WTC11 (cell line): ENCODE measurements around the gene IGLL1. TPM values are rescaled to one million over a fixed set of nuclear protein-coding genes. Genes with fewer than 3 reads are reported as not detected.

ENCODE experiments used
- ATAC-seq: fragments of 200-7000 bp; cut with Tn5 transposase; 2 replicates; pipeline ENCODE4 v1.10.0; 2021; ENCODE audit warnings: mild to moderate bottlenecking, moderate library complexity
- CTCF ChIA-PET: fragments of 300-600 bp; sonication (Branson Sonifier 250); formaldehyde crosslinking; loops from one replicate; lab custom pipeline; 2021; ENCODE audit warnings: antibody characterized with exemption; lab: Charles Lee
- POLR2A ChIA-PET: fragments of 350-600 bp; sonication (Branson Sonifier 250); formaldehyde crosslinking; loops from one replicate; lab custom pipeline; 2021; ENCODE audit warnings: antibody characterized with exemption; lab: Charles Lee
- DNase-seq: peaks from one replicate; pipeline ENCODE4 v3.0.0; 2021; ENCODE audit warnings: low spot score
- H3K27ac Mint-ChIP-seq: 2 replicates; pipeline ENCODE4 v1.8.0; 2021; ENCODE audit warnings: mixed read lengths
- H3K27me3 Mint-ChIP-seq: 2 replicates; pipeline ENCODE4 v1.8.0; 2021; ENCODE audit warnings: low read depth, mild to moderate bottlenecking, moderate library complexity, mixed read lengths
- H3K36me3 Mint-ChIP-seq: 2 replicates; pipeline ENCODE4 v1.8.0; 2021; ENCODE audit warnings: mixed read lengths
- H3K4me1 Mint-ChIP-seq: 2 replicates; pipeline ENCODE4 v1.8.0; 2022; ENCODE audit warnings: mixed read lengths
- H3K4me3 Mint-ChIP-seq: 2 replicates; pipeline ENCODE4 v1.8.0; 2021; ENCODE audit warnings: mild to moderate bottlenecking, moderate library complexity, mixed read lengths
- H3K9me3 Mint-ChIP-seq: 2 replicates; pipeline ENCODE4 v1.8.0; 2021; ENCODE audit warnings: mixed read lengths
- FOXK1 ChIP-seq: sonication (generic); formaldehyde crosslinking; IDR thresholded peaks from 2 replicates; pipeline ENCODE4 v1.8.0; 2022; ENCODE audit warnings: mild to moderate bottlenecking, moderate library complexity, missing genetic modification reagents
- GRHL2 ChIP-seq: fragments of 250-450 bp; sonication (Bioruptor Pico); IDR thresholded peaks from 2 replicates; pipeline ENCODE4 v1.8.0; 2022; ENCODE audit warnings: mild to moderate bottlenecking, moderate library complexity; ENCODE audit not compliant: insufficient replicate concordance, severe bottlenecking
- NFATC4 ChIP-seq: fragments of 250-450 bp; sonication (Bioruptor Pico); IDR thresholded peaks from 2 replicates; pipeline ENCODE4 v1.9.0; 2021; ENCODE audit warnings: mild to moderate bottlenecking
- NR2C2 ChIP-seq: sonication (generic); formaldehyde crosslinking; IDR thresholded peaks from 2 replicates; pipeline ENCODE4 v1.8.0; 2022; ENCODE audit warnings: mild to moderate bottlenecking, missing genetic modification reagents
- NR3C1 ChIP-seq: sonication (generic); formaldehyde crosslinking; conservative IDR thresholded peaks from 2 replicates; pipeline ENCODE4 v1.8.1; 2023; ENCODE audit warnings: low read depth, mild to moderate bottlenecking, missing genetic modification reagents
- OVOL2 ChIP-seq: fragments of 250-450 bp; sonication (Bioruptor Pico); IDR thresholded peaks from 2 replicates; pipeline ENCODE4 v1.9.0; 2021; ENCODE audit warnings: mild to moderate bottlenecking, borderline replicate concordance
- PRRX2 ChIP-seq: fragments of 250-450 bp; sonication (Bioruptor Pico); IDR thresholded peaks from 2 replicates; pipeline ENCODE4 v1.8.0; 2021; ENCODE audit warnings: mild to moderate bottlenecking
- RELA ChIP-seq: sonication (generic); formaldehyde crosslinking; IDR thresholded peaks from 2 replicates; pipeline ENCODE4 v1.8.1; 2022; ENCODE audit warnings: missing genetic modification reagents, mild to moderate bottlenecking, borderline replicate concordance
- ZNF423 ChIP-seq: fragments of 250-450 bp; sonication (Bioruptor Pico); IDR thresholded peaks from 2 replicates; pipeline ENCODE4 v2.1.2; 2022; ENCODE audit warnings: mild to moderate bottlenecking, moderate library complexity
- total RNA-seq: library from RNA; stranded (reverse); gene quantifications from 3 replicates; pipeline ENCODE4 v1.2.3, GENCODE V29; 2021
- TF ChIP-seq, protein P1 (sequence below): sonication (generic); formaldehyde crosslinking; IDR thresholded peaks from 2 replicates; pipeline ENCODE4 v1.8.0; 2022; ENCODE audit warnings: mild to moderate bottlenecking, missing genetic modification reagents
- TF ChIP-seq, protein P2 (sequence below): sonication (generic); formaldehyde crosslinking; IDR thresholded peaks from 2 replicates; pipeline ENCODE4 v1.8.1; 2023; ENCODE audit warnings: mild to moderate bottlenecking, missing genetic modification reagents, moderate library complexity
- TF ChIP-seq, protein P3 (sequence below): sonication (generic); formaldehyde crosslinking; IDR thresholded peaks from 2 replicates; pipeline ENCODE4 v1.8.0; 2022; ENCODE audit warnings: missing genetic modification reagents
- TF ChIP-seq, protein P4 (sequence below): sonication (generic); formaldehyde crosslinking; conservative IDR thresholded peaks from 2 replicates; pipeline ENCODE4 v1.8.1; 2023; ENCODE audit warnings: mild to moderate bottlenecking, low read depth, missing genetic modification reagents, moderate library complexity
- TF ChIP-seq, protein P5 (sequence below): sonication (generic); formaldehyde crosslinking; IDR thresholded peaks from 2 replicates; pipeline ENCODE4 v1.8.1; 2023; ENCODE audit warnings: mild to moderate bottlenecking, missing genetic modification reagents
- TF ChIP-seq, protein P6 (sequence below): sonication (generic); formaldehyde crosslinking; IDR thresholded peaks from 2 replicates; pipeline ENCODE4 v1.8.1; 2022; ENCODE audit warnings: mild to moderate bottlenecking, missing genetic modification reagents, moderate library complexity, borderline replicate concordance
- TF ChIP-seq, protein P7 (sequence below): sonication (generic); formaldehyde crosslinking; IDR thresholded peaks from 2 replicates; pipeline ENCODE4 v1.8.1; 2023; ENCODE audit warnings: mild to moderate bottlenecking, moderate library complexity, missing genetic modification reagents
- TF ChIP-seq, protein P8 (sequence below): fragments of 250-450 bp; sonication (Bioruptor Pico); IDR thresholded peaks from 2 replicates; pipeline ENCODE4 v1.9.0; 2021; ENCODE audit warnings: mild to moderate bottlenecking, borderline replicate concordance

Gene IGLL1
- total RNA-seq, 1 experiment from 2014 or later, result not detected

DNA sequence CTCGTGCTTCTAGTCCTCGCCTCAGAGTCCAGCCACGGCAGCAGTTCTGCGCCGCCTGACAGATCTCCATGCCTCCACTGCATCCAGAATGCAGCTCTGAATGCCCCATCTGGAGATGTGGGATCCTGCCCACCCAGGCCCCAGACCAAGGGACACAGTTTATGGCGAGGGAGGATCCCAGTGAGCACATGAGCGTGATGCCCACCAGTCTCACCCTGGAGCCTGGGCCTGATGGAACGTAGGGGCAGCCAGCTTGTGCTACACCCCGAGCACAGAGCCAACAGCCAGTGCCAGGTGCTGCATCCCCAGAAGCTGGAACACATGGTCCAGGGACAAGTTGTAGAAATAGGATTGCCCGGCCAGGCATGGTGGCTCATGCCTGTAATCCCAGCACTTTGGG lies 10.4 kb downstream of the IGLL1 start:
- POLR2A ChIA-PET, result interaction anchor here (0.5 kb wide), 1 partner anchor 431 kb away, joined by 3 read pairs; no protein-coding TSS in a partner anchor
- TF ChIP-seq, protein P1, sequence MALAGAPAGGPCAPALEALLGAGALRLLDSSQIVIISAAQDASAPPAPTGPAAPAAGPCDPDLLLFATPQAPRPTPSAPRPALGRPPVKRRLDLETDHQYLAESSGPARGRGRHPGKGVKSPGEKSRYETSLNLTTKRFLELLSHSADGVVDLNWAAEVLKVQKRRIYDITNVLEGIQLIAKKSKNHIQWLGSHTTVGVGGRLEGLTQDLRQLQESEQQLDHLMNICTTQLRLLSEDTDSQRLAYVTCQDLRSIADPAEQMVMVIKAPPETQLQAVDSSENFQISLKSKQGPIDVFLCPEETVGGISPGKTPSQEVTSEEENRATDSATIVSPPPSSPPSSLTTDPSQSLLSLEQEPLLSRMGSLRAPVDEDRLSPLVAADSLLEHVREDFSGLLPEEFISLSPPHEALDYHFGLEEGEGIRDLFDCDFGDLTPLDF (CRISPR knock-in tag), result no peak
- TF ChIP-seq, protein P2, sequence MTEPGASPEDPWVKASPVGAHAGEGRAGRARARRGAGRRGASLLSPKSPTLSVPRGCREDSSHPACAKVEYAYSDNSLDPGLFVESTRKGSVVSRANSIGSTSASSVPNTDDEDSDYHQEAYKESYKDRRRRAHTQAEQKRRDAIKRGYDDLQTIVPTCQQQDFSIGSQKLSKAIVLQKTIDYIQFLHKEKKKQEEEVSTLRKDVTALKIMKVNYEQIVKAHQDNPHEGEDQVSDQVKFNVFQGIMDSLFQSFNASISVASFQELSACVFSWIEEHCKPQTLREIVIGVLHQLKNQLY (CRISPR knock-in tag), result no peak
- TF ChIP-seq OVOL2 (CRISPR knock-in tag) (no peak), RELA (no peak), NR2C2 (CRISPR knock-in tag) (no peak), NR3C1 (no peak), FOXK1 (CRISPR knock-in tag) (no peak), GRHL2 (CRISPR knock-in tag) (no peak), NFATC4 (CRISPR knock-in tag) (no peak), ZNF423 (CRISPR knock-in tag) (no peak), PRRX2 (CRISPR knock-in tag) (no peak)
- TF ChIP-seq, protein P3, sequence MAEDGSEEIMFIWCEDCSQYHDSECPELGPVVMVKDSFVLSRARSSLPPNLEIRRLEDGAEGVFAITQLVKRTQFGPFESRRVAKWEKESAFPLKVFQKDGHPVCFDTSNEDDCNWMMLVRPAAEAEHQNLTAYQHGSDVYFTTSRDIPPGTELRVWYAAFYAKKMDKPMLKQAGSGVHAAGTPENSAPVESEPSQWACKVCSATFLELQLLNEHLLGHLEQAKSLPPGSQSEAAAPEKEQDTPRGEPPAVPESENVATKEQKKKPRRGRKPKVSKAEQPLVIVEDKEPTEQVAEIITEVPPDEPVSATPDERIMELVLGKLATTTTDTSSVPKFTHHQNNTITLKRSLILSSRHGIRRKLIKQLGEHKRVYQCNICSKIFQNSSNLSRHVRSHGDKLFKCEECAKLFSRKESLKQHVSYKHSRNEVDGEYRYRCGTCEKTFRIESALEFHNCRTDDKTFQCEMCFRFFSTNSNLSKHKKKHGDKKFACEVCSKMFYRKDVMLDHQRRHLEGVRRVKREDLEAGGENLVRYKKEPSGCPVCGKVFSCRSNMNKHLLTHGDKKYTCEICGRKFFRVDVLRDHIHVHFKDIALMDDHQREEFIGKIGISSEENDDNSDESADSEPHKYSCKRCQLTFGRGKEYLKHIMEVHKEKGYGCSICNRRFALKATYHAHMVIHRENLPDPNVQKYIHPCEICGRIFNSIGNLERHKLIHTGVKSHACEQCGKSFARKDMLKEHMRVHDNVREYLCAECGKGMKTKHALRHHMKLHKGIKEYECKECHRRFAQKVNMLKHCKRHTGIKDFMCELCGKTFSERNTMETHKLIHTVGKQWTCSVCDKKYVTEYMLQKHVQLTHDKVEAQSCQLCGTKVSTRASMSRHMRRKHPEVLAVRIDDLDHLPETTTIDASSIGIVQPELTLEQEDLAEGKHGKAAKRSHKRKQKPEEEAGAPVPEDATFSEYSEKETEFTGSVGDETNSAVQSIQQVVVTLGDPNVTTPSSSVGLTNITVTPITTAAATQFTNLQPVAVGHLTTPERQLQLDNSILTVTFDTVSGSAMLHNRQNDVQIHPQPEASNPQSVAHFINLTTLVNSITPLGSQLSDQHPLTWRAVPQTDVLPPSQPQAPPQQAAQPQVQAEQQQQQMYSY (CRISPR knock-in tag), result no peak
- TF ChIP-seq, protein P4, sequence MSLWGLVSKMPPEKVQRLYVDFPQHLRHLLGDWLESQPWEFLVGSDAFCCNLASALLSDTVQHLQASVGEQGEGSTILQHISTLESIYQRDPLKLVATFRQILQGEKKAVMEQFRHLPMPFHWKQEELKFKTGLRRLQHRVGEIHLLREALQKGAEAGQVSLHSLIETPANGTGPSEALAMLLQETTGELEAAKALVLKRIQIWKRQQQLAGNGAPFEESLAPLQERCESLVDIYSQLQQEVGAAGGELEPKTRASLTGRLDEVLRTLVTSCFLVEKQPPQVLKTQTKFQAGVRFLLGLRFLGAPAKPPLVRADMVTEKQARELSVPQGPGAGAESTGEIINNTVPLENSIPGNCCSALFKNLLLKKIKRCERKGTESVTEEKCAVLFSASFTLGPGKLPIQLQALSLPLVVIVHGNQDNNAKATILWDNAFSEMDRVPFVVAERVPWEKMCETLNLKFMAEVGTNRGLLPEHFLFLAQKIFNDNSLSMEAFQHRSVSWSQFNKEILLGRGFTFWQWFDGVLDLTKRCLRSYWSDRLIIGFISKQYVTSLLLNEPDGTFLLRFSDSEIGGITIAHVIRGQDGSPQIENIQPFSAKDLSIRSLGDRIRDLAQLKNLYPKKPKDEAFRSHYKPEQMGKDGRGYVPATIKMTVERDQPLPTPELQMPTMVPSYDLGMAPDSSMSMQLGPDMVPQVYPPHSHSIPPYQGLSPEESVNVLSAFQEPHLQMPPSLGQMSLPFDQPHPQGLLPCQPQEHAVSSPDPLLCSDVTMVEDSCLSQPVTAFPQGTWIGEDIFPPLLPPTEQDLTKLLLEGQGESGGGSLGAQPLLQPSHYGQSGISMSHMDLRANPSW (CRISPR knock-in tag), result no peak
- TF ChIP-seq, protein P5, sequence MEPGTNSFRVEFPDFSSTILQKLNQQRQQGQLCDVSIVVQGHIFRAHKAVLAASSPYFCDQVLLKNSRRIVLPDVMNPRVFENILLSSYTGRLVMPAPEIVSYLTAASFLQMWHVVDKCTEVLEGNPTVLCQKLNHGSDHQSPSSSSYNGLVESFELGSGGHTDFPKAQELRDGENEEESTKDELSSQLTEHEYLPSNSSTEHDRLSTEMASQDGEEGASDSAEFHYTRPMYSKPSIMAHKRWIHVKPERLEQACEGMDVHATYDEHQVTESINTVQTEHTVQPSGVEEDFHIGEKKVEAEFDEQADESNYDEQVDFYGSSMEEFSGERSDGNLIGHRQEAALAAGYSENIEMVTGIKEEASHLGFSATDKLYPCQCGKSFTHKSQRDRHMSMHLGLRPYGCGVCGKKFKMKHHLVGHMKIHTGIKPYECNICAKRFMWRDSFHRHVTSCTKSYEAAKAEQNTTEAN (CRISPR knock-in tag), result no peak
- TF ChIP-seq, protein P6, sequence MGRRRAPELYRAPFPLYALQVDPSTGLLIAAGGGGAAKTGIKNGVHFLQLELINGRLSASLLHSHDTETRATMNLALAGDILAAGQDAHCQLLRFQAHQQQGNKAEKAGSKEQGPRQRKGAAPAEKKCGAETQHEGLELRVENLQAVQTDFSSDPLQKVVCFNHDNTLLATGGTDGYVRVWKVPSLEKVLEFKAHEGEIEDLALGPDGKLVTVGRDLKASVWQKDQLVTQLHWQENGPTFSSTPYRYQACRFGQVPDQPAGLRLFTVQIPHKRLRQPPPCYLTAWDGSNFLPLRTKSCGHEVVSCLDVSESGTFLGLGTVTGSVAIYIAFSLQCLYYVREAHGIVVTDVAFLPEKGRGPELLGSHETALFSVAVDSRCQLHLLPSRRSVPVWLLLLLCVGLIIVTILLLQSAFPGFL, result no peak
- TF ChIP-seq, protein P7, sequence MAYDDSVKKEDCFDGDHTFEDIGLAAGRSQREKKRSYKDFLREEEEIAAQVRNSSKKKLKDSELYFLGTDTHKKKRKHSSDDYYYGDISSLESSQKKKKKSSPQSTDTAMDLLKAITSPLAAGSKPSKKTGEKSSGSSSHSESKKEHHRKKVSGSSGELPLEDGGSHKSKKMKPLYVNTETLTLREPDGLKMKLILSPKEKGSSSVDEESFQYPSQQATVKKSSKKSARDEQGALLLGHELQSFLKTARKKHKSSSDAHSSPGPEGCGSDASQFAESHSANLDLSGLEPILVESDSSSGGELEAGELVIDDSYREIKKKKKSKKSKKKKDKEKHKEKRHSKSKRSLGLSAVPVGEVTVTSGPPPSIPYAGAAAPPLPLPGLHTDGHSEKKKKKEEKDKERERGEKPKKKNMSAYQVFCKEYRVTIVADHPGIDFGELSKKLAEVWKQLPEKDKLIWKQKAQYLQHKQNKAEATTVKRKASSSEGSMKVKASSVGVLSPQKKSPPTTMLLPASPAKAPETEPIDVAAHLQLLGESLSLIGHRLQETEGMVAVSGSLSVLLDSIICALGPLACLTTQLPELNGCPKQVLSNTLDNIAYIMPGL (CRISPR knock-in tag), result no peak
- TF ChIP-seq, protein P8, sequence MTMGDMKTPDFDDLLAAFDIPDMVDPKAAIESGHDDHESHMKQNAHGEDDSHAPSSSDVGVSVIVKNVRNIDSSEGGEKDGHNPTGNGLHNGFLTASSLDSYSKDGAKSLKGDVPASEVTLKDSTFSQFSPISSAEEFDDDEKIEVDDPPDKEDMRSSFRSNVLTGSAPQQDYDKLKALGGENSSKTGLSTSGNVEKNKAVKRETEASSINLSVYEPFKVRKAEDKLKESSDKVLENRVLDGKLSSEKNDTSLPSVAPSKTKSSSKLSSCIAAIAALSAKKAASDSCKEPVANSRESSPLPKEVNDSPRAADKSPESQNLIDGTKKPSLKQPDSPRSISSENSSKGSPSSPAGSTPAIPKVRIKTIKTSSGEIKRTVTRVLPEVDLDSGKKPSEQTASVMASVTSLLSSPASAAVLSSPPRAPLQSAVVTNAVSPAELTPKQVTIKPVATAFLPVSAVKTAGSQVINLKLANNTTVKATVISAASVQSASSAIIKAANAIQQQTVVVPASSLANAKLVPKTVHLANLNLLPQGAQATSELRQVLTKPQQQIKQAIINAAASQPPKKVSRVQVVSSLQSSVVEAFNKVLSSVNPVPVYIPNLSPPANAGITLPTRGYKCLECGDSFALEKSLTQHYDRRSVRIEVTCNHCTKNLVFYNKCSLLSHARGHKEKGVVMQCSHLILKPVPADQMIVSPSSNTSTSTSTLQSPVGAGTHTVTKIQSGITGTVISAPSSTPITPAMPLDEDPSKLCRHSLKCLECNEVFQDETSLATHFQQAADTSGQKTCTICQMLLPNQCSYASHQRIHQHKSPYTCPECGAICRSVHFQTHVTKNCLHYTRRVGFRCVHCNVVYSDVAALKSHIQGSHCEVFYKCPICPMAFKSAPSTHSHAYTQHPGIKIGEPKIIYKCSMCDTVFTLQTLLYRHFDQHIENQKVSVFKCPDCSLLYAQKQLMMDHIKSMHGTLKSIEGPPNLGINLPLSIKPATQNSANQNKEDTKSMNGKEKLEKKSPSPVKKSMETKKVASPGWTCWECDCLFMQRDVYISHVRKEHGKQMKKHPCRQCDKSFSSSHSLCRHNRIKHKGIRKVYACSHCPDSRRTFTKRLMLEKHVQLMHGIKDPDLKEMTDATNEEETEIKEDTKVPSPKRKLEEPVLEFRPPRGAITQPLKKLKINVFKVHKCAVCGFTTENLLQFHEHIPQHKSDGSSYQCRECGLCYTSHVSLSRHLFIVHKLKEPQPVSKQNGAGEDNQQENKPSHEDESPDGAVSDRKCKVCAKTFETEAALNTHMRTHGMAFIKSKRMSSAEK (CRISPR knock-in tag), result no peak
- H3K4me3 Mint-ChIP-seq, result no peak overlapping the region

More for the DNA sequence above, 10.4 kb downstream of the IGLL1 start:
- H3K36me3 Mint-ChIP-seq, result no peaks in the 10 kb centered on the region
- H3K27ac Mint-ChIP-seq, result no peak overlapping the region
- DNase-seq (no peak), ATAC-seq (no peak)
- peaks cover 8% of the 10 kb centered on the region; the same call in 1 of the 2 replicates for H3K9me3 Mint-ChIP-seq
- peaks cover 12% of the 10 kb centered on the region for H3K4me1 Mint-ChIP-seq
- H3K27me3 Mint-ChIP-seq, result peaks cover 57% of the 10 kb centered on the region
- CTCF ChIA-PET, result interaction anchor here (0.6 to 2.7 kb wide), 3 partner anchors 22 to 36 kb away, joined by 3 to 12 read pairs (median 4); no protein-coding TSS in a partner anchor
